DOHH2 (cell line): ENCODE measurements around the gene NFYC.

ENCODE experiments used
- H3F3A ChIP-seq: fragments of 200-600 bp; sonication (generic), shearing (Covaris generic); 2 replicates; pipeline ENCODE4 v1.6.0; 2016; ENCODE audit warnings: antibody characterized with exemption, mild to moderate bottlenecking; ENCODE audit not compliant: control insufficient read depth, insufficient read depth
- H3K27ac ChIP-seq: fragments of 200-600 bp; sonication (generic); 2 replicates; pipeline ENCODE4 v1.5.1; 2014; ENCODE audit warnings: low read depth, mild to moderate bottlenecking, low read length, moderate library complexity
- H3K27me3 ChIP-seq: fragments of 200-600 bp; sonication (generic); 2 replicates; pipeline ENCODE4 v1.6.1; 2014; ENCODE audit warnings: mild to moderate bottlenecking, low read length, mixed read lengths; ENCODE audit not compliant: control insufficient read depth
- H3K36me3 ChIP-seq: fragments of 200-600 bp; sonication (generic); 2 replicates; pipeline ENCODE4 v1.6.1; 2014; ENCODE audit warnings: mild to moderate bottlenecking, low read length, moderate library complexity, mixed read lengths; ENCODE audit not compliant: control insufficient read depth
- H3K4me1 ChIP-seq: fragments of 200-600 bp; sonication (generic); 2 replicates; pipeline ENCODE4 v1.6.1; 2014; ENCODE audit warnings: mild to moderate bottlenecking, low read length, mixed read lengths; ENCODE audit not compliant: control insufficient read depth
- H3K4me2 ChIP-seq: fragments of 200-600 bp; sonication (generic); 2 replicates; pipeline ENCODE4 v1.6.0; 2014; ENCODE audit warnings: mild to moderate bottlenecking, low read length, moderate library complexity
- H3K4me3 ChIP-seq: fragments of 200-600 bp; sonication (generic); 2 replicates; pipeline ENCODE4 v1.5.1; 2014; ENCODE audit warnings: mild to moderate bottlenecking, low read length, mixed read lengths
- H3K79me2 ChIP-seq: fragments of 200-600 bp; sonication (generic); 2 replicates; pipeline ENCODE4 v1.6.1; 2014; ENCODE audit warnings: mild to moderate bottlenecking, low read length, mixed read lengths; ENCODE audit not compliant: control insufficient read depth
- H3K9me2 ChIP-seq: fragments of 200-600 bp; sonication (generic); replicated peaks from 2 replicates; pipeline ENCODE4 v1.6.1; 2014; ENCODE audit warnings: mild to moderate bottlenecking, low read length, mixed read lengths; ENCODE audit not compliant: control insufficient read depth
- H3K9me3 ChIP-seq: fragments of 200-600 bp; sonication (generic); 2 replicates; pipeline ENCODE4 v1.6.1; 2014; ENCODE audit warnings: antibody characterized with exemption, low read length, mixed read lengths; ENCODE audit not compliant: control insufficient read depth, insufficient read depth
- H4K20me1 ChIP-seq: fragments of 200-600 bp; sonication (generic); 2 replicates; pipeline ENCODE4 v1.6.0; 2014; ENCODE audit warnings: low read depth, mild to moderate bottlenecking, antibody characterized with exemption, low read length, moderate library complexity; ENCODE audit not compliant: control insufficient read depth, insufficient read depth
- CTCF ChIP-seq: fragments of 200-600 bp; sonication (generic); IDR thresholded peaks from one replicate; pipeline ENCODE4 v1.5.1; 2014; ENCODE audit warnings: antibody characterized with exemption, mild to moderate bottlenecking, low read depth, low read length; ENCODE audit not compliant: poor library complexity, severe bottlenecking
- EZH2phosphoT487 ChIP-seq: fragments of 200-600 bp; sonication (generic); IDR thresholded peaks from 2 replicates; pipeline ENCODE4 v1.6.1; 2017; ENCODE audit warnings: borderline replicate concordance, mild to moderate bottlenecking, antibody characterized with exemption, low read length, moderate library complexity, mixed read lengths

NFYC gene

GRCh38 chr1:40777224-40777970 is 85.9 kb downstream of the NFYC start:
- H3K4me2 ChIP-seq = no peak overlapping the region
- peaks cover 3% of the 10 kb centered on the region; the same call in 1 of the 2 replicates for H3K27me3 ChIP-seq
- TF ChIP-seq EZH2phosphoT487 (no peak), CTCF (no peak)
- no peaks in the 10 kb centered on the region for H3K36me3 ChIP-seq
- no peak overlapping the region for H3K4me3 ChIP-seq
- H3F3A ChIP-seq = 0 out of 2 replicates have a peak, but pooled peaks cover 5% of the 10 kb centered on the region
- H3K9me2 ChIP-seq = no peaks in the 10 kb centered on the region
- no peak overlapping the region for H3K27ac ChIP-seq
- no peaks in the 10 kb centered on the region for H3K9me3 ChIP-seq
- H4K20me1 ChIP-seq = no peaks in the 10 kb centered on the region
- H3K4me1 ChIP-seq = no peaks in the 10 kb centered on the region
- H3K79me2 ChIP-seq = no peaks in the 10 kb centered on the region

GRCh38 chr1:40780678-40781607 is 89.4 kb downstream of the NFYC start:
- Histone ChIP-seq H3F3A (0 out of 2 replicates have a peak, but pooled peaks cover 2% of the 10 kb centered on the region), H3K36me3 (no peaks in the 10 kb centered on the region), H3K4me2 (no peak overlapping the region), H3K27ac (no peak overlapping the region), H3K4me1 (no peaks in the 10 kb centered on the region), H3K4me3 (no peak overlapping the region), H3K27me3 (peaks cover 26% of the 10 kb centered on the region), H3K9me2 (no peaks in the 10 kb centered on the region), H3K9me3 (no peaks in the 10 kb centered on the region), H4K20me1 (no peaks in the 10 kb centered on the region), H3K79me2 (no peaks in the 10 kb centered on the region)
- TF ChIP-seq CTCF = no peak
- TF ChIP-seq EZH2phosphoT487 = no peak

DNA sequence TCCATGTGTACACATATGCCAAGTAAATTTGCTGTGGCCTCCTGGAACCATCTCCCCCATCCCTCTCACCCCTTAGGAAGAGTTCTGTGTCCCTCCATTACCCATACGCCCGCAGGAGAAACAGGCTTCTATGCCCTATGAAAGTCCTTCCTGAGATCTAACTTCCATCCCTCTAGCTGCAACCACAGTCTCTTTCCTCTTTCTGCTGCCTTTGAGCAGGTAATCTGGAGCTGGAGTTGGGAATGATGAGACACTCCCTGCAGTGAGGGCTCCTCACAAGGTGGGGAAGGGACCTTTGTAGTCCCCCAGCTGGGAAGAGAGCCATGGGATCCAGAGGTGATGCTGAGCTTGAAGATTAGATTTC is 90.1 kb downstream of the NFYC start:
- no peaks in the 10 kb centered on the region for H3K4me1 ChIP-seq
- H3K4me3 ChIP-seq = no peak overlapping the region
- no peaks in the 10 kb centered on the region for H3K9me2 ChIP-seq
- no peaks in the 10 kb centered on the region for H4K20me1 ChIP-seq
- no peak overlapping the region for H3K27ac ChIP-seq
- TF ChIP-seq EZH2phosphoT487 (no peak), CTCF (no peak)
- H3K27me3 ChIP-seq = peaks cover 26% of the 10 kb centered on the region
- no peaks in the 10 kb centered on the region for H3K79me2 ChIP-seq
- 0 out of 2 replicates have a peak, but pooled peaks cover 2% of the 10 kb centered on the region for H3F3A ChIP-seq
- H3K9me3 ChIP-seq = no peaks in the 10 kb centered on the region
- H3K36me3 ChIP-seq = no peaks in the 10 kb centered on the region
- H3K4me2 ChIP-seq = no peak overlapping the region
